WTC11 (cell line): Measurements from ENCODE around the gene OR1B1. TPM values are rescaled to one million over a fixed set of nuclear protein-coding genes. Genes with fewer than 3 reads are reported as not detected.

Source experiments
- ATAC-seq: fragments of 200-7000 bp; cut with Tn5 transposase; 2 replicates; pipeline ENCODE4 v1.10.0; 2021; ENCODE audit warnings: mild to moderate bottlenecking, moderate library complexity
- CTCF ChIA-PET: fragments of 300-600 bp; sonication (Branson Sonifier 250); formaldehyde crosslinking; loops from one replicate; lab custom pipeline; 2021; ENCODE audit warnings: antibody characterized with exemption; lab: Charles Lee
- POLR2A ChIA-PET: fragments of 350-600 bp; sonication (Branson Sonifier 250); formaldehyde crosslinking; loops from one replicate; lab custom pipeline; 2021; ENCODE audit warnings: antibody characterized with exemption; lab: Charles Lee
- DNase-seq: peaks from one replicate; pipeline ENCODE4 v3.0.0; 2021; ENCODE audit warnings: low spot score
- H3K27ac Mint-ChIP-seq: 2 replicates; pipeline ENCODE4 v1.8.0; 2021; ENCODE audit warnings: mixed read lengths
- H3K27me3 Mint-ChIP-seq: 2 replicates; pipeline ENCODE4 v1.8.0; 2021; ENCODE audit warnings: low read depth, mild to moderate bottlenecking, moderate library complexity, mixed read lengths
- H3K36me3 Mint-ChIP-seq: 2 replicates; pipeline ENCODE4 v1.8.0; 2021; ENCODE audit warnings: mixed read lengths
- H3K4me1 Mint-ChIP-seq: 2 replicates; pipeline ENCODE4 v1.8.0; 2022; ENCODE audit warnings: mixed read lengths
- H3K4me3 Mint-ChIP-seq: 2 replicates; pipeline ENCODE4 v1.8.0; 2021; ENCODE audit warnings: mild to moderate bottlenecking, moderate library complexity, mixed read lengths
- H3K9me3 Mint-ChIP-seq: 2 replicates; pipeline ENCODE4 v1.8.0; 2021; ENCODE audit warnings: mixed read lengths
- HMGXB4 ChIP-seq: sonication (generic); formaldehyde crosslinking; IDR thresholded peaks from 2 replicates; pipeline ENCODE4 v1.8.1; 2023; ENCODE audit warnings: mild to moderate bottlenecking, moderate library complexity, missing genetic modification reagents
- JAZF1 ChIP-seq: fragments of 250-450 bp; sonication (Bioruptor Pico); IDR thresholded peaks from 2 replicates; pipeline ENCODE4 v1.9.0; 2021; ENCODE audit warnings: moderate library complexity, mild to moderate bottlenecking, inconsistent platforms
- NR2C2 ChIP-seq: sonication (generic); formaldehyde crosslinking; IDR thresholded peaks from 2 replicates; pipeline ENCODE4 v1.8.0; 2022; ENCODE audit warnings: mild to moderate bottlenecking, missing genetic modification reagents
- OVOL2 ChIP-seq: fragments of 250-450 bp; sonication (Bioruptor Pico); IDR thresholded peaks from 2 replicates; pipeline ENCODE4 v1.9.0; 2021; ENCODE audit warnings: mild to moderate bottlenecking, borderline replicate concordance
- ZNF396 ChIP-seq: fragments of 250-450 bp; sonication (Bioruptor Pico); IDR thresholded peaks from 2 replicates; pipeline ENCODE4 v1.8.0; 2021; ENCODE audit warnings: mild to moderate bottlenecking, moderate library complexity, borderline replicate concordance
- total RNA-seq: library from RNA; stranded (reverse); gene quantifications from 3 replicates; pipeline ENCODE4 v1.2.3, GENCODE V29; 2021

Gene OR1B1
- total RNA-seq, 1 experiment from 2014 or later = not detected

- no peak for ATAC-seq
- H3K27me3 Mint-ChIP-seq = no peaks in the 10 kb centered on the region
- ChIA-PET POLR2A (no interaction called here), CTCF (no interaction called here)
- H3K4me1 Mint-ChIP-seq = no peaks in the 10 kb centered on the region
- H3K9me3 Mint-ChIP-seq = peaks cover 57% of the 10 kb centered on the region
- TF ChIP-seq JAZF1 (CRISPR knock-in tag) (no peak), NR2C2 (CRISPR knock-in tag) (no peak), ZNF396 (CRISPR knock-in tag) (no peak), HMGXB4 (CRISPR knock-in tag) (no peak), OVOL2 (CRISPR knock-in tag) (no peak)
- peaks cover 19% of the 10 kb centered on the region for H3K36me3 Mint-ChIP-seq
- no peak overlapping the region for H3K27ac Mint-ChIP-seq
- no peak for DNase-seq
- no peak overlapping the region for H3K4me3 Mint-ChIP-seq
Observed at GRCh38 chr9:122579874-122580273, 77.6 kb downstream of the OR1B1 start.

Other genes with a start within 250 kb of the OR1B1 start
- gene OR1J1, start 179.7 kb downstream of the OR1B1 start, total RNA-seq = not detected in 3 replicates
- gene OR1J2, start 146.8 kb downstream of the OR1B1 start, total RNA-seq = not detected in 3 replicates
- not detected in 3 replicates for gene OR1J4, start 138.5 kb downstream of the OR1B1 start, total RNA-seq
- gene OR1N1, start 130.3 kb downstream of the OR1B1 start, total RNA-seq = not detected in 3 replicates
- not detected in 3 replicates for gene OR1N2, start 104.5 kb downstream of the OR1B1 start, total RNA-seq
- gene OR1L8, start 74.2 kb downstream of the OR1B1 start, total RNA-seq = not detected in 3 replicates
- gene OR1Q1, start 42.9 kb downstream of the OR1B1 start, total RNA-seq = not detected in 3 replicates
- not detected in 3 replicates for gene OR1L1, start 4.1 kb upstream of the OR1B1 start, total RNA-seq
- gene OR1L3, start 17.5 kb upstream of the OR1B1 start, total RNA-seq = not detected in 3 replicates
- not detected in 3 replicates for gene OR1L4, start 66.4 kb upstream of the OR1B1 start, total RNA-seq
- gene OR1L6, start 84.7 kb upstream of the OR1B1 start, total RNA-seq = not detected in 3 replicates
- gene OR5C1, start 131.3 kb upstream of the OR1B1 start, total RNA-seq = not detected in 3 replicates
- gene OR1K1, start 142.5 kb upstream of the OR1B1 start, total RNA-seq = not detected in 3 replicates
- 19.4 to 21.7 TPM (median 20.5 TPM) in 3 replicates for gene PDCL, start 171.0 kb upstream of the OR1B1 start, total RNA-seq
- 36.0 to 38.3 TPM (median 37.5 TPM) in 3 replicates for gene RC3H2, start 247.7 kb upstream of the OR1B1 start, total RNA-seq